ENCODE measurements around the gene LMNTD1.

The LMNTD1 gene

DNA sequence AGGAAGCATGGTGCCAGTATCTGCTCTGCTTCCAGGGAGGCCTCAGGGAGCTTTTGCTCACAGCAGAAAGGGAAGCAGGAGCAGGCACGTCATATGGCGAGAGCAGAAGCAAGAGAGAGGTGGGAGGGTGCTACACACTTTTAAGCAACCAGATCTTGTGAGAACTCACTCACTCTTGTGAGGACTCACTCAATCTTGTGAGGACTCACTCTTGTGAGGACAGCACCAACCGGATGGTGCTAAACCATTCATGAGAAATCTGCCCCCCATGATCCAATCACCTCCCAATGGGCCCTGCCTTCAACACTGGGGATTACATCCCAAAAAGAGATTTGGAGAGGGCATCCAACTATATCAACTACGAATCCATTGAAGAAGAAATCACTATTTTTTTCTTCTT lies 34.3 kb upstream of the LMNTD1 start:
- TF ChIP-seq, protein P1, sequence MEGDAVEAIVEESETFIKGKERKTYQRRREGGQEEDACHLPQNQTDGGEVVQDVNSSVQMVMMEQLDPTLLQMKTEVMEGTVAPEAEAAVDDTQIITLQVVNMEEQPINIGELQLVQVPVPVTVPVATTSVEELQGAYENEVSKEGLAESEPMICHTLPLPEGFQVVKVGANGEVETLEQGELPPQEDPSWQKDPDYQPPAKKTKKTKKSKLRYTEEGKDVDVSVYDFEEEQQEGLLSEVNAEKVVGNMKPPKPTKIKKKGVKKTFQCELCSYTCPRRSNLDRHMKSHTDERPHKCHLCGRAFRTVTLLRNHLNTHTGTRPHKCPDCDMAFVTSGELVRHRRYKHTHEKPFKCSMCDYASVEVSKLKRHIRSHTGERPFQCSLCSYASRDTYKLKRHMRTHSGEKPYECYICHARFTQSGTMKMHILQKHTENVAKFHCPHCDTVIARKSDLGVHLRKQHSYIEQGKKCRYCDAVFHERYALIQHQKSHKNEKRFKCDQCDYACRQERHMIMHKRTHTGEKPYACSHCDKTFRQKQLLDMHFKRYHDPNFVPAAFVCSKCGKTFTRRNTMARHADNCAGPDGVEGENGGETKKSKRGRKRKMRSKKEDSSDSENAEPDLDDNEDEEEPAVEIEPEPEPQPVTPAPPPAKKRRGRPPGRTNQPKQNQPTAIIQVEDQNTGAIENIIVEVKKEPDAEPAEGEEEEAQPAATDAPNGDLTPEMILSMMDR (IDR thresholded peaks at IDR 0.05; ENCODE audit: low read depth, low read length): no peak
- no peak overlapping the region for H3K4me3 ChIP-seq (replicated peaks in 1 of 2; ENCODE audit: low read depth in 2 of 2, low read length in 2 of 2)
- DNase-seq (ENCODE audit: low read depth in 2 of 2): no peak

DNA sequence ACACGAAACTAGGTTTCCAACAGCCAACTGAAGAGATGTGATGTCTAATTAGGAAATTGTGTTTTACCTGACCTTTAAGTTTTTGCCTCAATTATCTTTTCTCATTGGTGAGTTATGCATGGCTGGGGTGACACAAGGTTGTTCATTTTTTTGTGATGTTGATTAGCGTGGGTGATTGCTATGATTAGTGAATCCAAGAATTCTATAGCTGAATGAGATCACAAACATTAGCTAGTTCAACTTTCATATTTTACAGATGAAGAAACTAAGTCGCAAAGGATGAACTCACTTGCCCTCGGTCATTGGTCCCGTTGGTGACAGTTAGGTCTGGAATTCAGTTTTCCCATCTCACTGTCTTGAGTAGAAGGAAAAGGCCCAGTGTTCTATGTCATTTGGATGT lies 32.6 kb upstream of the LMNTD1 start:
- no peak overlapping the region for H3K4me3 ChIP-seq (replicated peaks in 1 of 2; ENCODE audit: low read depth in 2 of 2, low read length in 2 of 2)
- TF ChIP-seq, protein P1 (IDR thresholded peaks at IDR 0.05; ENCODE audit: low read depth, low read length): no peak
- peak in 1 of 2 donors; percentile 32 for DNase-seq (ENCODE audit: low read depth in 2 of 2)

DNA sequence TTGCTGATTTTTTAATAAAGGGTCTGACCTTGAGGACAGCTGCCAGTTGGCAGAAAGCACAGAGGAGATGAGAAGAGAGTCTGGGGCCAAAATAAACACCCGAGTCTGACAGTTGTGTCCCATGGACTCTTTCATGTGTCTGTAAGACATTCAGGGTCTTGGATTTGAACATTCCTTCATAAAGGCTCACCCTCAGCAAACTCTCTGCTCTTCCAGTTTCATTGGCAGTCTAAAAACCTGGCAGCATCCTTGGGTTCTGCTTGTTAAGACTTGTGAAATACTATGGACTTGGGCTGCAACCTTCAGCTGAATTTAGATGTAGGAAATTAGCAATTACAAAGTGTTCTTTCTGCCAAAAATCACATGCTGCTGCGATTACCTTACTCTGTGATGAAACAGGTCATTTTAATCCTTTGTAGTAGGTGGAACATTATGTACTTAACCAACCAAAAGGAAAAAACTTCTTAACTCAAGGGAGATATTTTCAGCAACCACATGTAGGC lies 32.0 kb upstream of the LMNTD1 start:
- TF ChIP-seq, protein P1 (IDR thresholded peaks at IDR 0.05; ENCODE audit: low read depth, low read length): no peak
- H3K4me3 ChIP-seq (replicated peaks in 1 of 2; ENCODE audit: low read depth in 2 of 2, low read length in 2 of 2): no peak overlapping the region
- DNase-seq (ENCODE audit: low read depth in 2 of 2): peak; percentile 88 to 98

DNA sequence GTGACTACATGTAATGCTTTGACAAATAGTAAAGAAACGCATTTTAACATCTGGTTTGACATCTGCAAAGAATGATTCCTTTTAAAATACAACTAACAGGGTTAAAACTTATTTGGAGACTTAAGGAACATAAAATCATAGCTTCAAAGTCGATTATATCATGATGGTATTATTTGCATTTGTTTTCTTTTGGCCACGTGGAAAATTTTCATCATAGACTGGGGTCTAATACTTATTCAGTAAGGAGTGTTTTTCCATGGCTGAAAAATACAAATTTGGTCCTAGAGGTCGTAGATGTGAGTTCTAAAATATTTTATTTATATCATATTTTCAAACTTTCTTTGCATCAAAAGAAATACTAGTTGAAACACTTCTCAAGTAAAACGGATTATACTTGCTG lies 31.5 kb upstream of the LMNTD1 start:
- H3K4me3 ChIP-seq (replicated peaks in 1 of 2; ENCODE audit: low read depth in 2 of 2, low read length in 2 of 2): no peak overlapping the region
- TF ChIP-seq, protein P1 (IDR thresholded peaks at IDR 0.05; ENCODE audit: low read depth, low read length): no peak
- peak in 1 of 2 donors; percentile 10 for DNase-seq (ENCODE audit: low read depth in 2 of 2)

DNA sequence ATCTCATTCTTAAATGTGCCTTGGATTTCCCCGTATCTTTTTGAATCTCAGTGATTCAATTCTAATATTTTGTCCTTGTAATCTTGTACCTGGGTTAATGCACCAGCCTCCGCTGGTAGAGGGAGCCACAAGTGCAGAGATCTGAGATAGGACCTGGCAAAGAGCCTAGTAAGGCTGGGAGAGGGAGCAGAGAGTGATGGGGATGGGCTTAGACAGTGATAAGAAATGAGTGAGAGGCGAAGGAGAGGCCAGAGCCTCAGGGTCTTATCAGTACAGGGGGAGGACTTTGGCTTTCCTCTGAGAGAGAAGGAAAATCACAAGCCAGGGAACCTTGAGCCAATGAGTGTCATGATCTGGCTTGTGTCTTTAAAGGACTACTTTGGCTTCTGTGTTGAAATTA lies 30.5 kb upstream of the LMNTD1 start:
- TF ChIP-seq, protein P1 (IDR thresholded peaks at IDR 0.05; ENCODE audit: low read depth, low read length): no peak
- peak; percentile 16 to 88 for DNase-seq (ENCODE audit: low read depth in 2 of 2)

DNA sequence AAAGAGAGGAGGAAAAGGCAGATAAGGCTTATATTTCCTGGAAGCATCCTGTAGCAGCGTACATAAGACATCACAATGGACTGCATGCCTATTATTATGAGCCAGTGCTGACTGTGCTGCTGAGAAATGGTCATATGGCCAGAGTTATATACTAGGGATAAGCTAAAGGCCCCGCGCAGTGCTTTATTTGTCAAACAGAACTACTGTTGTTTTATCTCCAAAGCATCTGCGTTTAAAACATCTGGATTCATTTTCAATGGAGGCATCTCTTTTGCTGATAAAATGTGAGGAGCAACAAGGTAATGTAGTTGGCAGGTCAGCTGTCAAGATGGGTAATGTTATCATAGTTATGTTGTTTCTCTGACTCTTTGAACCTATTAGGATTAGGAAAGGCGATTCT lies 28.0 kb upstream of the LMNTD1 start:
- TF ChIP-seq, protein P1 (IDR thresholded peaks at IDR 0.05; ENCODE audit: low read depth, low read length): no peak
- H3K4me3 ChIP-seq (replicated peaks in 1 of 2; ENCODE audit: low read depth in 2 of 2, low read length in 2 of 2): no peak overlapping the region
- DNase-seq (ENCODE audit: low read depth in 2 of 2): no peak

More for the DNA sequence above, 30.5 kb upstream of the LMNTD1 start:
- H3K4me3 ChIP-seq (replicated peaks in 1 of 2; ENCODE audit: low read depth in 2 of 2, low read length in 2 of 2): no peak overlapping the region
